GM12873 (cell line): ENCODE measurements around the gene GFPT2.

ENCODE experiments used
- CTCF ChIP-seq: IDR thresholded peaks from 2 replicates; pipeline ENCODE4 v1.5.1; 2012; ENCODE audit warnings: low read depth, mild to moderate bottlenecking, moderate library complexity, low read length, control low read depth; ENCODE audit not compliant: insufficient read depth; ENCODE audit errors: missing control alignments

Gene GFPT2

GRCh38 chr5:180301253-180301652 lies 51.9 kb downstream of the GFPT2 start:
- no peak for TF ChIP-seq CTCF

- no peak for TF ChIP-seq CTCF
Observed at GRCh38 chr5:180299526-180299925, 53.6 kb downstream of the GFPT2 start.

GRCh38 chr5:180297587-180298282 lies 55.4 kb downstream of the GFPT2 start:
- TF ChIP-seq CTCF: no peak

- peak; percentile 14 for TF ChIP-seq CTCF
Observed at GRCh38 chr5:180296771-180297170, 56.4 kb downstream of the GFPT2 start.

GRCh38 chr5:180294913-180295555 lies 58.1 kb downstream of the GFPT2 start:
- TF ChIP-seq CTCF: no peak

- TF ChIP-seq CTCF: no peak
Observed at GRCh38 chr5:180294411-180294810, 58.7 kb downstream of the GFPT2 start.

- TF ChIP-seq CTCF: no peak
Observed at GRCh38 chr5:180291943-180292831, 60.9 kb downstream of the GFPT2 start, which contains the start of gene MAPK9. MAPK9 (minus strand) TSS chr5:180292083; CDS start chr5:180280561, 11,522 bp downstream.
